NCI-H2196 (cell line): ENCODE results near the gene ITIH5.

Experiments
- DNase-seq: peaks from one replicate; lab custom pipeline; 2025; ENCODE audit not compliant: unreplicated experiment; lab: John Stamatoyannopoulos, UW

ITIH5 gene

GRCh38 chr10:7635408-7636125, 31.2 kb downstream of the ITIH5 start:
- no peak for DNase-seq

DNA sequence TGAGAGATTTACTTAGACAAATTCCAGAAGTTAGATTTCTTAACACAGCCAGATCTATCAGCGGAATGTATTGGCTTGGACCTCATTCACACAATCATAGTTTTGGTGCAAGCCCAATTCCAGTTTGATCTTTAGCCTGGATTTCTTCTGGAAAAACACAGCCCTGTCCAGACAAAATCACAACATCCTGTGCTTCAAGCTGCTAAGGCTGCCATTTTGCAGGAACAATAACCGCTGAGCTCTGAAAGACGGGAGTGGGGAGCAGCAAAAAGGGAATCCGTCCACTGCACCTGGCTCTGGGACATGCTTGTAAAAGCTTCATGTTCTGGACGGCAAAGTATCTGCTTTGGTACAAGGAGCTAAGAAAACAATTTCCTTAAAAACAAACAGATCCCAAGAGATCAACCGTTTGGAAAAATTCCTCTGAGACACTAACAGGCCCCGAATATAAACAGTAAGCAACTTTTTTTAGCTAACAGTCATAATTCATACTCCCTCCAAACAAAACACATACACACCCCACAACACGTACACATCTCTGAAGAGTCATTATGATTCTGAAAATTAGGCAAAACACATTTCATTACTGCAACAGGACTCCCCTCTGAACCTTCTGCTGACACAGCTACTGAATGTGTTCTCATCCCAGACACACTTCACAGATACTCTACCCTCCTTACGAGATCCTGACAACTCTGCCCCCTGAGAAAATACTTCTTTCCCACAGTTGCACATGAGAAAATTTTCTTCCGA, 32.4 kb downstream of the ITIH5 start:
- no peak for DNase-seq

GRCh38 chr10:7626283-7626682, 40.5 kb downstream of the ITIH5 start:
- no peak for DNase-seq

DNA sequence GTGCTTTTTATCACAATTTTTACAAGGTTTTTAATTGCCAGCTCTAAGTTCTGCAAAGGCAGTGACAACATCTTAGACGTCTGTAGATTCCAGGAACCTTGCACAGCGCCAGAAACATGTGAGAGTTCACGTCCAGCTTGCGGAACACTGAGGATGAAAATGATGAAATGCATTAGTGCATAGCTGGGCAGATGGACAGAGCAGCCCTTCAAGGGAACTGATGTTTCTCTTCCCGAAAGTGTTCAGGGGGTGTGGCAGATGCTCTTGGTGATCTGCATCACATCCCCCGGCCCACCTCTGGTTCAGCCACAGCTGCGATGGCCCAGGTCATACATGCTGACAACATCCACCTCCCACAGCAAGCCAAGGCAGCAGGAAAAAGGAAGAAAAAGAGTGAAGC, 40.9 kb downstream of the ITIH5 start:
- DNase-seq: no peak

DNA sequence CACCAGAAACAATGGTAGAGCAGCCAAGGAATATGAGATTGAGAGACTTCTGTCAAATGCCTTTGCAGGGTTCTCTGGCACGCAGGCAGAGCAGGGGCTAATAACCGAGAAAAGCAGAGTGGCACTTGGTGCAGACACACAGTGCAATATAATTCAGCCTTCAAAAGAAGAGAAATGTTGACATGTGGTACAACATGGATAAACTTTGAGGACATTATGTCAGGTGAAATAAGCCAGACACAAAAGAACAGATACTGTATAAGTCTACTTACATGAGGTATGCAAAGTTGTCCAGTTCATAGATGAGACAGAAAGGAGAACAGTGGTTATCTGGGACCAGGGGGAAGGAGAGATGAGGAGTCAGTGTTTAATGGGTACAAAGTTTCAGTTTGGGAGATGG, 41.8 kb downstream of the ITIH5 start:
- DNase-seq: no peak

DNA sequence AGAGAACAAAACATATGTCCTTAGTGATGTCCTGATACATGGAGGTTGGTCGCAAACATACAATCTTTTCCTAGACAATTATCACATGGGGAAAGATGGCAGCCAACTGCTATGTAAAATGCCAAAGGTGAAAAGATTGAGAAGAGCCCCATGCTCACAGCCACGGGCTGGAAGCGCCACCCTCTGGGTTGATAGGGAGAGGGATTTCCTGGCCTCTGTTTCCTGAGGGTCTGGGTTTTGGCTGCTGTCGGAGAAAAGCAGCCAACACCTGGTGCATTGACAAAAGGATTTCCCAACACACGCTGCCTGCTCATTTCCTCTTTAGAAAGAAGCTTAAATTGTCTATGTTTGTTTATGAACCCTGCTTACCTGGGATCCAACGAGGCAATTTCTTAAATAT, 43.8 kb downstream of the ITIH5 start:
- no peak for DNase-seq

DNA sequence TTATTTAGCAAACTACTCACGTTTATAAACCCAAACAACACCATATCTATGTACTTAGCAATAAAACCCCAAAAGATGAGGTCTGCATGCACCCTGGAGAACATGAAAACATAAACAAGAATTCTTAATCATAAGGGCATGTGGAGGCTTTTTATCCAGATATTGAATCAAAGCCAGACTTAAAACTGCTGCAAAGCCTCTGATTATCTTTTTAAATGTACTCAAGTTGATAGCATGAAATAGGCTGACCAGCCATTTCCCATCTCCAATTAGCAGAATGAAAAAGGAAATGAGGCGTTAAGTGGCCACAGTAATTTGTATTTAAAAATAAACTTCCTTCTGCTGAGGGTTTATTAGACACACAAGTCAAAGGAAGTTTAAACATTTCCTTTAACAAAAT, 48.3 kb downstream of the ITIH5 start:
- DNase-seq: no peak

DNA sequence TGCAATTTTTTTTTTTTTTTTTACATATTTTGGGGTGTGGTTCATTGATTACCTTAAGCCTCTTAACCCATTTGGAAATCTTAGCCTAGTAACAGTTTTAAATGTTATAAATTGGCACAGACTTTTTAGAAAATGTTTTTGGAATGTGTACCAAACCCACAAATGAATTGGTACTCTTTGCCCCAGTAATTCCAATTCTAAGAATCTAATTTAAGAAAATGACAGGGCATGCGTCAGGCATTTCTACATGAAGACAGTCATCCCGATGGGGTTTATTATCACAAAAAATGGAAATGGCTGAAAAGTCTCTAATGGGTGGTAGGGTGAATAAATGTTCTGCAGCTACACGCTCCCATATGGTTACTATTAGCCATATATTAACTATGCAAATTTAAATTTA, 54.9 kb downstream of the ITIH5 start:
- DNase-seq: no peak

GRCh38 chr10:7610651-7611389, 55.9 kb downstream of the ITIH5 start:
- DNase-seq: no peak

DNA sequence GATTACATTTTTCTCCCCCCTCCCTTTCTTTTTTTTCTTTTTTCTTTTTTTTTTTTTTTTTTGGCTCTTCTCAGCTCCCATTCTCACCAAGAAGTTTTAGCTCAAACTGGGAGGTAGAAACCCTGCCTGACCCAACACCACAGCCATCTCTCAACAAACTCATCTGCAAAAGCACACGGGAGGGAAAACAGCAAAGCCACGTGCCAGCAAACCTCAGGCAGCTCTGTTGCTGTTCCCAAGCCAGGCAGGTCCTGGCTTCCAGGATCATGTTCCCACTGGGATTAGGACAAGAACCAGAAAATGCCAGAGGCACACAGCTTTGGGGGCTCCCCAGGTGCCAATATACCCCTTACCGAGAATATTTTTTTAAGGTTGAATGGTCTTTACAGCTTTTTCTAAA, 56.7 kb downstream of the ITIH5 start:
- no peak for DNase-seq

GRCh38 chr10:7609556-7609955, 57.2 kb downstream of the ITIH5 start:
- DNase-seq: no peak

DNA sequence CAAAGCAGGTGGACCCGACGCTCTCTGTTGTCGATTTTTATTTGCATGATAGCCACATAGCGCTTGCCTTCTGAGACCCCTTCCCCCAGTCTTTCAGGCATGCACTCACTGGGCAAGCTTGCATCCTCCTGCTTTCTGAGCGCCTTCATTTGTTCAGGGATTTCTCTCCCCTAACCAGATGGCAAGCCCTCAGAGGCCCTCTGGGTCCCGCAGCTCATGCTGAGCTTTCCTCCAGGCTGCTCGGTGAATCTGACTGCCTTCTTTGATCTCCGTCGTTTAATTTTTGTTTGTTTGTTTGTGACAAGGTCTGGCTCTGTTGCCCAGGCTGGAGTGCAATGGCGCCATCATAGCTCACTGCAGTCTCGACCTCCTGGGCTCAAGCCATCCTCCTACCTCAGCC, 58.8 kb downstream of the ITIH5 start:
- DNase-seq: no peak

DNA sequence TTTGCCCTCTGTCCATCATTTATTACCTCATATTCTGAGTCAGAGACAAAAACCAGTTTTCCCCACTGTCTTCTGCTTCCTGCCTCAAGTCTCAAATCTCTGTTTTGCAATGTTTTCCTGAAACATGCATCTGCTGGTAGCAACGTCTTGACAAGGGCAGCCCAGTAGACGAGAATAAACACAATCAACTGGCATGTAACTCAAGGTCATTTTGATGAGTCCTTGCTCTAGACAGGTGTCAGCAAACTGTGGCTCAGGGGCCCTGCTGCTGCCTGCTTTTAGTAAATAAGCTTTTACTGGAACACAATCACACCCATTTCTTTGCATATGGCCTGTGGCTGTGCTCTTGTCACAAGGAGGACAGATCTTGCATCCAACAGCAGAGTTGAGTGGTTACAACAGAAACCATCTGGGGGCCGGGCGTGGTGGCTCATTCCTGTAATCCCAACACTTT, 59.8 kb downstream of the ITIH5 start:
- no peak for DNase-seq

DNA sequence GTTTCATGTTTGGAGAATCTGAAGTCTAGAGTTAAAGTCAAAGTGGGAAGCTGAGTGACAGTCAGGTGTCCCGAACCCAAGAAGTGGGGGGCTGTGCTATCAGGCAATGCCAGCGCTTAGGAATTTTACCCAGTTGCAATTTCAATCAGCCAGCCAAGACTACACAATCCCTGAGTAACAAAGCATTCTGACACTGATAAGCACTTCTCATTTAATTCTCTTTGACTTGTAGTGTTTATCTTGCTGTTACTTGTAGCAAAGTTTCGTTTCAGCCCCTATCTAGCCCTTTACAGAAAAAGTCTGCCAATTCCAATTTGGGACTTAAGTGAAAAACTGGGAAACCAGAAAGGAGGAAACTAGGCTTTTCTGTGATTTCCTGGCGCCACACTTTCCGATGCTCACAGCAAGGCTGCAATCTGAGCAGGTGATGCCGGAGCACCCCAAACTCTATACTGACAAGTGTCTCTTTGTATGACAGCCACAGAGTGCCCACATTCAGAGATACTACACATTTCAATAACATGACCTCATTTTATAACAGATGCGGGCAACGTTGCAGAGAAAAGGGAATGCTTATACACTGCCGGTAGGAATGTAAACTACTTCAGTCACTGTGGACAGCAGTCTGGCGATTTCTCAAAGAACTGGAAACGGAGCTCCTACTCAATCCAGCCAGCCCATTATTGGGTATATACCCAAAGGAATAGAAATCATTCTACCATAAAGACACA, 61.0 kb downstream of the ITIH5 start:
- DNase-seq: no peak

GRCh38 chr10:7601023-7601656, 65.6 kb downstream of the ITIH5 start:
- no peak for DNase-seq

GRCh38 chr10:7598771-7599170, 68.0 kb downstream of the ITIH5 start:
- DNase-seq: no peak

- DNase-seq: no peak
These were observed 70.4 kb downstream of the ITIH5 start for GRCh38 chr10:7596356-7596755.

DNA sequence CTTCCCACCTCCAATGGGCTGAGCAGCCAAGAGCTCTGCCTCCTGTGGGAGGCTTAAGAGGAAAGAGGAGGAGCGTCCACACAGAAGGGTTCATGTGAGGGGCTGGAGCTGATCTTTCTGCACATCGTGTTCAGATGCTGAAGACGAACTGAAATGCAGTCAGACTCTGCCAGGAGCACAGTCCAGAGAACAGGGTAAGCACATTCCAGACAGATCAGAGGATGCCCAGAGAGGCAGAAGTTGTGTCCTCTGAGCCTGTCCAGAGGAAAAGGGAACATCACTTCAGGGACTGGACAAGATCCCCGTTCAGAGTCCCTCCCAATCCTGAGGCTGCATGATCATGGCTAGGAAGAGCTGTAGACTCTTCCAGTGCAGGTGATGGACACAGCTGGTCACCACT, 72.9 kb downstream of the ITIH5 start:
- DNase-seq: no peak

DNA sequence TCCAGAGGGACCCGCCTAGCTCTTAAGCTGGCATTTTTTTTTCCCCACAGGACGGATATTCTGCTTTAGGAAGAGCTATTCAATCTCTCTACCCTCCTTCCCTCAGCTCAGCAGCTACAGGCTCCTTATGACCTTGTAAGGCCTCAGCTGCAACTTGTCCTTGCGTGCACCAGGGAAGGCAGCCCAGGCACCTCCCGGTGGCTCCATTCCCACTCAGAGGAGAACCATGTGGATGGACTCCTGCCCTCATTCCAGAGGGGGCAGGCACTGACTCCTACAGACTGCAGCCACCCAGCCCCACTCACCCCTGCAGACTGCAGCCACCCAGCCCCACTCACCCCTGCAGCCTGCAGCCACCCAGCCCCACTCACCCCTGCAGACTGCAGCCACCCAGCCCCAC, 73.7 kb downstream of the ITIH5 start:
- no peak for DNase-seq

- no peak for DNase-seq
These were observed 74.1 kb downstream of the ITIH5 start for GRCh38 chr10:7592627-7593026.

DNA sequence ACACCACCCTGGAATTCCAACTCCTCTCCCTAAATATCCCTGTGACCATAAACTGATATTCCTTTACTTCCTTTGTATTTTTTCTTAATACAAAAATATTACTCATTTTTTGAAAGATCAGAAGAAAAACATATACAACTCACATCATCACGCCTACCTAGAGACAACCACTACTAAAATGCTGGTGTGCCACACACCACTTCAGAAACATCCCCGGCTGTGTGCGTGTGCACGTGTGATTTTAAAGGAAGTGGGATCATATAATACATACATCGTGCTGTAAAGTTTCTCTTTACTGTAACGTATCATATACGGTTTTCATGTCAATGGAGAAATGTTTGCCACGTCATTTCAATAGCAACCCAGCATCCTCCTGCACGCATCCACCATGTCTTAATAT, 76.5 kb downstream of the ITIH5 start:
- DNase-seq: no peak
